GM18909 (cell line): ENCODE results near the gene TFF2.

Source experiments
- ATAC-seq: cut with Tn5 transposase; IDR thresholded peaks from one replicate; pipeline ENCODE4 v1.9.1; 2021; ENCODE audit warnings: mild to moderate bottlenecking; ENCODE audit not compliant: unreplicated experiment, poor library complexity

Gene TFF2

DNA sequence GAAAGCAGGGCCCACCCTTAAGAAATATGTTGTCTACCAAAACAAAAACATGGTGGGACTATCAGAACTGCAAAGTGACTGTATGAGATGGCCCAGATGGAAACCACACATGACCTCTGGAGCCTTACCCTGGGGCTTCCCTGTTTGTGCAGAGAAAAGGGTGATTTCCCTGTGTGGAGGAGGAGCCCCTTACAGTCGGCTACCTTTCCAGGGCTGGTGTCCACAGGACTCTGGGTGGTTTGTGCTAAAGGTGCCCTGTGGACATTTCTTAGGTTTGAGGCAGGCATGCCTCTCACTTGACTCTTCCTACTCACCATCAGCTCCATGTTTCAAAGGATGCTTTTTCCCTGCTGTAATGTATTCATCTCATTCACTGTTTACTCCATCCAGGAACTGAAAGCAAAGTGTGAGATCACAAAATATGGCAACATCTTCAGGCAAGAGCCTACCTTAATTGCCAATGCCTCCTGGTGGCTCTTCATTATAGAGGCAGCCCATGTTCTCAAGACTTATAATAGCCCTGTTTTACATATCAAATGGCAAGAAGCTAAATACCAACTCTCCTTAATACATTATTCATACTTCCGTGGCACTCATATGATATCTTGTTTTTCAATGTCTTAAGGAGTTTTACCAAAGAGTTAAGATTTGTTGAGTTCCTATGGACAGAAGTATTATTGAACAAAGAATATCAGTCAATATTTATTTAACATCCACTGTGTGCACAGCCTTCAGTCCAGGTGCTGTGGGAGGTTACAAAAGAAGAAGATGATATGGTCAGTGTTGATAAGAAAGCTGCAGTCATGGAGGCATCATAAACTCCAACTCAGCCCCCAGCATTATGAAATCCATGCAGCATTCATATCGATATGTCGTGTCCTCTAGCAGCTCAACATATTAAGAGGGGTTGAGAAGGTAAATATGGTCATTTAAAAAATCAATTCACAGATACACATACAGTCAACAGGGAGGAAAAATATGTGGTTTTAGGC lies 20.1 kb downstream of the TFF2 start:
- no peak for ATAC-seq

GRCh38 chr21:42324896-42325295 lies 25.9 kb downstream of the TFF2 start:
- ATAC-seq: no peak

DNA sequence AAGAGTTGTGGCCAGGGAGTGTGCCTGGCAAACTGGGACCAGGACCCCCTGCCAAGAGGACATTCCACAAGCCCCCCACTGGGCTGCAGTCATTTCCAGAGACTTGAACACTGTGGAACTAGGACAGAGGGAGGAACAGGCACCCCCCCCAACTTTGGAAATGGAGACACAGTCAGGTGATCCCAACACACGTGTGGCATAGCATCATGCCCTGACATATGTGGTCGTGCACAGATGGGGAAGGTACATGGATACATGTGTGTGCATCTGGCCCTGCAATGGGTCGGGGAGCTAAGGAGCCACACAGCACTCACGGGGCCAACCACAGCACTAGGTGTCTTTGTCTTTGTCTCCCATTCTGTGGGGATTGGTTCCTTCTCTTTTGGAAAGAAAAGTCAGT lies 28.9 kb downstream of the TFF2 start:
- ATAC-seq: no peak

DNA sequence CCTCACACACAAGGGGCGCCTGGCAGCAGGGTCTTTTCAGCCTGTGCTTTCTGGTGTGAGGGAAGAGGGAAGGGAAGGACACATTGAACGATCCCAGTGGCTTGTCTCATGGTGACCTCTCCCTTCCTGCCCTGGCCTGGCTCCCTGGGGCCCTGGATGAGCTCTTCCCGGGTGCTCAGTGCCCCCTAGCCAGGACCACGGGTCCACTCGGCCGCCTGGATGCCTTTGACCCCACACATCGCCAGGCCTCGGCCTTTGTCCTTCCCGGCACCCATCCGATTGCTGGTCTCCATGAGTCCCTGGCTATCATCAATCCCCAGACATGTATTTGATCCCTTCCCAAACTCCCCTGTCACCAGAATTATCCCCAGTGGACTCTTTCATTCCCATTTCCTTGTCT lies 29.6 kb downstream of the TFF2 start:
- no peak for ATAC-seq

GRCh38 chr21:42320791-42321190 lies 30.0 kb downstream of the TFF2 start:
- ATAC-seq: no peak

GRCh38 chr21:42319851-42320572 lies 30.8 kb downstream of the TFF2 start:
- ATAC-seq: no peak

GRCh38 chr21:42319376-42319775 lies 31.4 kb downstream of the TFF2 start:
- ATAC-seq: no peak

DNA sequence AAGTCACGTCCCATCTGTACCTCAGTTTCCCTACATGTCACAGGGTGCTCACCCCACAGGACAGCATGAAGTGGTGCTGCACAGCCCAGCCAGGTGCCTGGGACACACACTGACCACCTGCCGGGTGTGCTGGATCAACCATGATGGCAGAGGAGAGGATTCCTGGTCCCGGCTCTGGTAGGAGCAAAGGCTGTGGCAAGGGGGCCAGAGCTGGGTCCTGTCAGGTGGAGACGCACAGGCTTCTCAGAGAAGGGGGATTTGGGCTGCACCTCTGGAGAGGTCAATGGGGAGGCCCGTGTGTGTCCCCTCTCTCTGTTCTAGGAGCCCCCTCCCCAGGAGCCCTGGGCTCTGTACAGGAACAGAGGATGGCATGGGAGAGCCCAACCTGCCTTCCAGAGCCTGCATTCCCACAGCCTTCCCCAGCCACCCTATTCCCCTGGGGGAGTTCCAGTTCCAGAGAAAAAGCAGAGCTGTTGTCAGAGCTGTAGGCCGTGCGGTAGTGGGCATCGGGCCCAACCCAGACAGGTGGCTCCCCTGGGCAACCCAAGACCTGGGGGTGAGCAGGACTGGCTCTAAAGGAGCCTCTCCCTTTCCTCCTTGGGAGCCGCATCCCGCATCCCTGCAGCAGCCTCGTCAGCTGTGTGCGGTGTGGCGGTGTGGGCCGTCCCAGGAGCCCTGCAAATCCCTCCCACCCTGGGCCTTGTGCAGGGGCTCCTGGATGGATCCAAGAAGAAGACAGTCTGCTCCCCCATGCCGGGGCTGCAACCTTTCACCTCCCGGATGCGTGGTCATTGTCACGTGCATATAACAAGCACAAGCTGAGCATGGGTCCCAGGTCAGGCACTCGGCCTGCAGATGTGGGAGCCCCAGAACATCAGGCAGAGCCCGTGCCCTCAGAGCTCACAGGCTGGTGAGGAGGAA lies 32.7 kb downstream of the TFF2 start:
- no peak for ATAC-seq

- ATAC-seq: no peak
Observed at GRCh38 chr21:42317341-42317741, 33.5 kb downstream of the TFF2 start.

DNA sequence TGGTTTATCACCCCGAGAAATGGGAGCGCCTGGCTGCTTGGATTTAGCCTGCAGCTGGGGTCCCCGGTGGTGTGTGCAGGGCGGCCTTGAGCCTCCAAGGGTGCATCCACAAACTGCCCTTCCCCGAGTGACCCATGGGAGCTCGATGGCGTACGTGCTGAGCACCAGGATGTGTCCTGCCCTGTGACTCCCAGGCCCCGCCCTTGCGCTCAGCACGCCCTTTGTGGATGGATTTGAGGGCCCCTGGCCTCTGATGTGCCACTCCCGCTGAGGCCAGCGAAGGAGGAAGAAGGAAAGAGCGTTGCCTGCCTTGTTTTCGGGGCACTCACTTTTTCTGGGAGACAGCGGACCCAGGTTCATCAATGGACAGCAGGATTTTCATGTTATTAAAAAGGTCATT lies 33.9 kb downstream of the TFF2 start:
- ATAC-seq: no peak

GRCh38 chr21:42315296-42315891 lies 35.4 kb downstream of the TFF2 start, which contains the start of gene TFF3:
TFF3 (minus strand) TSS chr21:42315409; CDS start chr21:42315374, 35 bp downstream.
- ATAC-seq: no peak

DNA sequence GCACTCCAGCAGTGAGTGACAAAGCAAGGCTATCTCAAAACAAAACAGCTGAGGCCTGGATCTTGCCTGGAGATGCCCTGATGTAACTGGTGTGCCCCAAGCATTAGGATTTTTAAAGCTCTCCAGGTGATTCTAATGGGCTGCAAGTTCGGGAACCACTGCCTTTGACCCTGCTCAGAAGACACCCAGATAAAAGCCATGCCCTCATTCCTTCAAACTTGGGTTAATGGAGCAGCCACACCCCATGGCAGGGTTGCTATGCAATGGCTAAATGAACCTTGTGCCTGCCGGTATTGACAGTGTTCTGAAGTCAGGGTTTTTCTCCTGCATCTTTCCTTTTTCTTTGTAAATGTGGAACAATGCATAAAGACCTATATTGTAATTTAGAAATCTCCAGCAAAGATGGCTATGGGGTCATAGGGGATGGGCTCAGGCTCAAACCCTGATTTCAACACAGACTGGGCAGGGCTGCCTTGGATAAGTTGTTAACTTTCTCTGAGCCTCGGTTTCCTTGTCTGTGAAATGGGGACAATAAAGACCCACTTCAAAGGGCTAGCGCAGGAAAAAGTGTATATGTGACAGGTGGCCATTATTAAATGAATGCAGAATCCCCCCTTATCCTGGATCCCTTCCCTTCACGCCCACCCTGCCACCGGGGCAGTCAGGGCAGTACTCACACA lies 36.0 kb downstream of the TFF2 start:
- ATAC-seq: no peak

DNA sequence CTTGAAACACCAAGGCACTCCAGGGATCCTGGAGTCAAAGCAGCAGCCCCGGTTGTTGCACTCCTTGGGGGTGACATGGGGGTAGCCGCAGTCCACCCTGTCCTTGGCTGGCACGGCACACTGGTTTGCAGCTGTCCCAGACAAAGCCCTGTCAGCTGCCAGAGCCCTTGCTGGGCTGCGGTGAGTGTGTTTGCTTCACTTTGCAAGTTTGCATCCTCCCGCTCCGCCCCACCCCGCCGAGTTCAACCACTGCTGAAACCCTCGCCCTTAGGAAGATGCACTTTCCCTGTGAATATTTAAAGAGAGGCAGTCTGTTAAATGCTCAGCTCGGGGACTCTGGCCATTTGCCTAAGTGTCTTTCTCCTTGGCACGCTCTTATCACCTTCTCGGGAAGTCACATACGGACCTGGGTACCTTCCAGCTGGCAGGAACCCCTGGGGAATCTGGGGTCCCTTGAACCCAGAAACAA lies 37.3 kb downstream of the TFF2 start:
- no peak for ATAC-seq

DNA sequence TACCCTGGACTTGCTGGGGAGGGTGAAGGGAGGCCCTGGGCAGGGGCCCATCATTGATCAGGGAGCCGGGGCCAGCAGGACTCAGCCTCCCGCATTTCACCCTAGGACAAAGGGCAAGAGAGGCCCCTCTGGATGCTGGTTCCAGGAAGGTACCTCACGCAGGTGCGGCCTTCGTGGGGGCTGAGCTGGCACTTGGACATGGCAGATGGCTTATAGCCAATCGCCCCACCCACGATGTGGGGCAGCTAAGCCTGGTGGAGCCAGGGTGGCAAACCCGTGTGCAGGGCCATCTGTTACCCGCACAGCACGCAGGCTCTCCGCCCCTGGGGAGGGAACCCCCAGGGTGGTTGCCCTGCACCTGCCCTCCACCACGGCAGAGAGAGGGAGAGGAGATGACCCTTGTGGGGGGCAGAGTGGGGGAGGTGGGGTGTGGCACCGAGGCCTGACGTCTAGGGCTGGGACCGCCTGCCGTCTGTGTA lies 38.1 kb downstream of the TFF2 start:
- ATAC-seq: no peak

- ATAC-seq: no peak
Observed at GRCh38 chr21:42311816-42312625, 38.8 kb downstream of the TFF2 start.

GRCh38 chr21:42311160-42311559 lies 39.6 kb downstream of the TFF2 start:
- ATAC-seq: no peak

- ATAC-seq: no peak
Observed at GRCh38 chr21:42310411-42311001, 40.3 kb downstream of the TFF2 start.

- no peak for ATAC-seq
Observed at GRCh38 chr21:42309753-42310213, 41.0 kb downstream of the TFF2 start.
